COLO668 (cell line): ENCODE results near the gene RAB12.
"Not testable (repeated sequence)": the region's sequence is repeated elsewhere in the genome, so short reads cannot be mapped to it uniquely, and the experiment has no call there.

Source experiments
- DNase-seq: peaks from one replicate; lab custom pipeline; 2025; ENCODE audit not compliant: unreplicated experiment; lab: John Stamatoyannopoulos, UW

RAB12 gene

DNA sequence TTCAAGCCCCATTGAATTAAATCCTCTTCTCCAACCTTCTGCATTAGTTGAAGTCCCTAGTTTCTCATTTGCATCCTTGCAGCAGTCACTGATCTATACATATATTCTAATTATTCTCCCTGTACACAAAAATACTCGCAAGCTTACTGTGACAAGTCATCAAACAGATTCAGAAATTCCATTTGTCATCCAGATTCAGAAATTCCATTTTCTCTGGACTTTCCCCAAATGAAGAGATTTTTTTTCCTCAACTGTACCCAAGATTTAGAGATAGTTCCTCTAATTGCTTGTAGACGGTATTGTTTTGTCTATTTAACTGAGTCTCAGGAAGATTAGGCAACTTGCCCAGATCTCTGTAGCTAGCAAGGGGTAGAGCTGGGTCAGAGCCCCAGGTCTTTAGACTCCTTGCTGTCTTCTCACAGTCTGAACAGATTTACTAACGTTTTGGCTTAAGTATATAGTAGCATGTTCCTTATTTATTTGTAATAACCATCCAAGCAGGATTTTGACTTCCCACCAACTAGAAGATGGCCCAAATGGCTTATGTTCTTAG, 34.2 kb downstream of the RAB12 start:
- DNase-seq, result no peak

DNA sequence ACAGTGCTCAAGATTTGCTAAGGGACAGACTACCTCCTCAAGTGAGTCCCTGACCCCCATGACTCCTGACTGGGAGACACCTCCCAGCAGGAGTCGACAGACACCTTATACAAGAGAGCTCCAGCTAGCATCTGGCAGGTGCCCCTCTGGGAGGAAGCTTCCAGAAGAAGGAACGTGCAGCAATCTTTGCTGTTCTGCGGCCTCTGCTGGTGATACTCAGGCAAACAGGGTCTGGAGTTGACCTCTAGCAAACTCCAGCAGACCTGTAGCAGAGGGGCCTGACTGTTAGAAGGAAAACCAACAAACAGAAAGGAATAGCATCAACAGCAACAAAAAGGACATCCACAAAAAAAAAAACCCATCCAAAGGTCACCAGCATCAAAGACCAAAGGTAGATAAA, 38.1 kb downstream of the RAB12 start:
- not testable (repeated sequence) for DNase-seq

DNA sequence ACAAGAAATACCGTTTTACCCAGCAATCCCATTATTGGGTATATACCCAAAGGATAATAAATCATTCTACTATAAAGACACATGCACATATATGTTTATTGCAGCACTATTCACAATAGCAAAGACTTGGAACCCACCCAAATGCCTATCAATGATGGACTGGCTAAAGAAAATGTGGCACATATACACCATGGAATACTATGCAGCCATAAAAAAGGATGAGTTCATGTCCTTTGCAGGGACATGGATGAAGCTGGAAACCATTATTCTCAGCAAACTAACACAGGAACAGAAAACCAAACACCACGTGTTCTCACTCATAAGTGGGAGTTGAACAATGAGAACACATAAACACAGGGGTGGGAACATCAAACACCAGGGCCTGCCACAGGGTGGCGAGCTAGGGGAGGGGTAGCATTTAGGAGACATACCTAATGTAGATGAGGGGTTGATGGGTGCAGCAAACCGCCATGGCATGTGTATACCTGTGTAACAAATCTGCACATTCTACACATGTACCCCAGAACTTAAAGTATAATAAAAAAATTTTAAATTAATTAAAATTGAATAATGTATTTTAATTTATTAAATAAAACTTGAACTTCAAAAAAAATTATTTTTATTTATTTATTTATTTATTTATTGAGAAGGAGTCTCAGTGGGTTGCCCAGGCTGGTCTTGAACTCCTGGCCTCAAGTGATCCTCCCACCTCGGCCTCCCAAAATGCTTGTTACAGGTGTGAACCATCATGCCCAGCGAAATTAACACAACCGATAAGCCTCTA, 42.4 kb downstream of the RAB12 start:
- not testable (repeated sequence) for DNase-seq

DNA sequence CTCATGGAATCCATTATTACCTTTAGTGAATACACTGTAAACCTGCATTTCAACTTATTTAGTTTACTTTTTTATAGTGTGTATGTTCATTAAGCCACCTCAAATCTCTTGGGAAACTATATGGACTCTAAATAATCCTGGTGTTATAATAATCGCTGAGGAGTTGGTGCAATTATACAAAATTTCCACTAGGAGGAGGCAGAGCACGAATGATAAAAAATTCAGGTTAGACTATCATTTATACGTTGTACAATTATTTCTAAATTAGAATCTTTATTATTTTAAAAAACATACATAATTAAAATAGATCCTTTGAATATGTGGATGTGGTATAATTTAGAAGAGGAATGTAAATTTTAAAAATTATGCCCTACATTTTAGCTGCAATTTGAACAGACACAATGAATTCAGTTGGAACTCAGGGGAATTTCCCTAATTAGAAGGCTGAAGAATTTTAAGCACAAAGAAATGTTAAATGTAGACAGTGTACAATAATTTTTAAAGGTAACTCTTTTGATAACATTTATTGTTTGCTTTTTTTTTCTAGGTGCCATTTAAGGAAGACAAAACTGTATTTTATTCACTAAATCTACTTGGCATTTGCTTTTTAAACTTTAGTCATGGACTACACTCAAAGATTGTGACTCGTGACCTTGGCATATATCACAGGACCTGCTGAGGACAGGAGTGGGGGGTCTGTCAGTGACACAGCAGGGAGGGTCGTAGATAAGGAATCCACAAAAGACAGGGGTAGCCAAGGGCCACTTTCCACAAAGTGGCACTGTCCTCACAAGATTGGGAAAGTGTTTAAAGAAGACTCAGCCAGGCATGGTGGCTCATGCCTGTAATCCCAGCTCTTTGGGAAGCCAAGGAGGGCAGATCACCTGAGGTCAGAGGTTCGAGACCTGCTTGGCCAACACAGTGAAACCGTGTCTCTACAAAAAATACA, 45.5 kb downstream of the RAB12 start:
- DNase-seq, result no peak

DNA sequence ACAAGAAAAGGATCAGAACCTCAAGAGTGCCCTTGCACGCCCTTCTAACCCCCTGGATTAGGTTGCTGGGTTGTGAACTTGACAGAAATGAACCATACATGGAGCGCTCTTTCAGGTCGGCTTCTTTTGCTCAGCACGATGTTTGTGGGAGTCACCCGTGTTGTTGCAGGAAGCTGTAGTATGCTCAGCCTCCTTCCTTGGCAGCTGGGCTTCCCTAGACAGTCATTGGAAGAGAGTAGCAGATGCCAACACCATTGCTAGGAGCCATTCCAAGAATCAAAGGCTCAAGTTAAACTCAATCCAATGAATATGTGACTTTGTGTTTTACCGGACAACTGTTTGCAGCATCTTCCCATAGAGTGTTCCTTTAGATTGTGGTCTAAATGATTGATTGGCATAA, 47.0 kb downstream of the RAB12 start:
- DNase-seq, result no peak

DNA sequence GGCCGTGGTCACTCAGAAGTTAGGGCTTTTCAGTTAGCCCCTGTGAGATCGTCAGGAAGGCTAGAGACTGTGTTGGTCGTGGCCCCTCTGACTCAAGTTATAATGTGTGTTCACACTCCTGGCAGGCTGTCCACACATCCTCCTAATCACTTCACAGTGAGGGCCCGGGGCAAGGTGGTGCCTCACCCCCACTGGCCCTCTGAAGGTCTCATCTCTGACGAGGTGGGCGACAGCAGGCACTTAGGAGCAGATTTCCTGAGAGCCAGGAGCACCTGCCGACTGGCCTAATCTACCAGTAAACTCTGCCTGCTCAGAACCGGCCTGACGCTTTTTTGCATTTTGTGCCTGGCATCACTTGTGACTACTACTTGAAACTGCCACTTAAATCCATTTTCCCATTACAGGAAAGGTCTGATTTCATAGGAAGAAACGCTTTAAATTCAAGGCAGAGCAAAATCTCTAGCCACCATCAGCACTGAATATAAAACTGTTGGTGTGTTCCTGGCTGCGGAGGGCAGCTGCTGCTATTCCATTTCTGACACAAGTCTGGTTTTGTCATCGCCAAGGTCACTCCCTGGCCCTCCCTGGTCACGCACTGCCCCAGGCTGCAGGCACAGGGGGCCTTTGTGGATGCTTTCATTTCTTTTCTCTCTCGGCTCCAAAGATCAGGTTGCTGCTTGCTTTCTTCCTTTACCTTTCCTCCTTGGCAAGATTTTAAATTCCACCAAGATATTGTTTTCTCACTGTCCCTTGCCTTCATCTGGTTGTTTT, 48.0 kb downstream of the RAB12 start:
- DNase-seq, result no peak

DNA sequence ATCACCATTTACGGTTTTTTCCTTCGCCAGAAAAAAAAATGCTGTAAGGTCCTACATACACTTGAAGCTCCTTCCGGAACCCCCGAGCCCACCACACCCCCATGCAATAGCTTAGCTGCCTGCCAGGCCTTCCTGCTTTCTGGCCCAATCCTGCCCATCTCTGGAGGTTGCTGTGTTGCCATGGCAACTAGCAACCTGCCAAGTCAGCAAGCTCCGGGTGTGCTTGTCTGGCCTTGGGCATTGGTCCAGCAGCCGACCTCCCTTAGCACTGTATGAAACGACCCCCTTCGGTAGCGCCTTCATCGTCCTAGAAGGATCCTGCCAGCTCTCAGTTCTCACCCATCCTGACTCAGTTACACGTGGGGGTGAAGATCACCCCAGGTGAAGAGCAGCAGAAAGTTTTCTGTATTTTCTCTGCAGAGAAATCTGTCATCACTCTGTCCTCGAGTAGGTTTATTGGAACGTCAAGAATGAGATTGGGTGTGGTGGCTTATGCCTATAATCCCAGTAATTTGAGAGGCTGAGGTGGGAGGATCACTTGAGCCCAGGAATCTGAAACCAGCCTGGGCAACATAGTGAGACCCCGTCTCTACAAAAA, 48.7 kb downstream of the RAB12 start:
- DNase-seq, result no peak

DNA sequence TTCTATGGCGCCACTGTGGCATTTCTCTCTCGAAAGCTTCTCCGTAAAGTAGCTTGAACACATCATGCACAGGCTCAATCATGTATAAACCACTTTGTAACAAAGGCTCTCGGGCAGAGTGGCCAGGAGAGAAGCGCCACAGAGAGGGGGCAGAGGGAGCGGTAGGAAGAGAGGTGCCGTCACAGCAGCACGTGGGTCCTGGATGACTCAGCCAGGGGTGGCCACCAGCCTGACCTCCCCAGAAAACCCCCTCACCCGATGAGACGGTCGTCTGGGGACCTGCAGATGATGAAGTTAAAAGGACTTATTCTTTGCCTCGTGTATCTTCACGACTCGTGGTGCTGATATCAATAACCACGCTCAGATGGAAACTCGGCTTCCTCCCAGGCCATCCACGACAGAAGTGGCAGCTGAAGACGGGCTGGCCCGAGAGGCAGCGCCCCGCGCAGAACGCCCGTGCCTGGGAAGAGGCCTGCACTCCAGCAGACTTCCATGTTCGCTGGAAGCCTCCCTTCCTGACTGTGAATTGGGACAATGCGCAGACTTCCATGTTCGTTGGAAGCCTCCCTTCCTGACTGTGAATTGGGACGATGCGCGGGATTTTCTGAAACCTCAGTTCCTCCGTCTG, 49.7 kb downstream of the RAB12 start:
- DNase-seq, result no peak

DNA sequence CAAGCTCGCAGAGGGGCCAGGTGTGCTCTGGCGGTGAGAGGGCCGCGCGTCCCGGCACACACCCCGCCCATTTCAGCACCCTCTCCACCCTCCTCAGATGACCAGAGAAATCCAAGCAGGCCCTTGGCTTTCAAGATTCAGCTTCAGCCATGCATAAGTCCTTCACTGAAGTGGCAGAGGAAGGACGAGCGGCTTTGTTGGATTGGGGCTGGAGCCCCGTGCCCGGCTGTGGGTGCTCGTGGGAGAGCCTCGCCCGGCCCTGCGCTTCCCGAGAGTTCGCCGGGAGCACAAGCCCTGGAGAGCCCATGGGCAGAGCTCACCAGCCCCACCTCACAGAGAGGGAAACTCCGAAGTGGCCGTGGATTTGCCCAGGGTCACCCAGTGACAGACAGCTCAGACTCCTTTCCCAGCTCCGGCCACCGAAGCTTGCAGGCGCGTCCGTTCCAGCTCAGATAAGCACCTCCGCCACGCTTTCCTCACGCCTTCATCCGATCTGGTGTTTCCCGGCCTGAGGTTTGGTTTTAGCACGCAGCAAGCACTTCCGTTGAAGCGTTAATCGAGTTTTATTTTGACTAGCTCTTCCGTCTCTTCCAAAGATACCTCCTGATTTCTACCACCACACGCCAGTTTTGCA, 50.5 kb downstream of the RAB12 start:
- DNase-seq, result no peak

DNA sequence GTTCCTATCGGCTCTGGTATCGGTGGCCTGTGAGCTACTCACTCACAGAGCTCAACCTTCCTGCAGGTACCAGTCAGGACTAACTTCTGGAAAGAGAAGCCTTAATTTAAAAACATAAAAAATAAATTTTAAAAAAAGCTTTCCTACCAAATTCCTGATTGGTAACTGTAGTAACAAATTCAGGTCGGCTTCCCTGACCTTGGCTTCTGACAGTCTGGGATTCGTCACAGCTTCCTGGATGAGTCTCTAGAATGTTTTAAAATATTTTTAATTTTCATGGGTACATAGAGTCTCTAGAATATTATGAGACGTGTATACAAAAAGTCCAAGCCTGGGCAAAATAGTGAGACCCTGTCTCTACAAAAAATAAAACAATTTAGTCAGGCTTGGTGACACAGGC, 51.1 kb downstream of the RAB12 start:
- no peak for DNase-seq

DNA sequence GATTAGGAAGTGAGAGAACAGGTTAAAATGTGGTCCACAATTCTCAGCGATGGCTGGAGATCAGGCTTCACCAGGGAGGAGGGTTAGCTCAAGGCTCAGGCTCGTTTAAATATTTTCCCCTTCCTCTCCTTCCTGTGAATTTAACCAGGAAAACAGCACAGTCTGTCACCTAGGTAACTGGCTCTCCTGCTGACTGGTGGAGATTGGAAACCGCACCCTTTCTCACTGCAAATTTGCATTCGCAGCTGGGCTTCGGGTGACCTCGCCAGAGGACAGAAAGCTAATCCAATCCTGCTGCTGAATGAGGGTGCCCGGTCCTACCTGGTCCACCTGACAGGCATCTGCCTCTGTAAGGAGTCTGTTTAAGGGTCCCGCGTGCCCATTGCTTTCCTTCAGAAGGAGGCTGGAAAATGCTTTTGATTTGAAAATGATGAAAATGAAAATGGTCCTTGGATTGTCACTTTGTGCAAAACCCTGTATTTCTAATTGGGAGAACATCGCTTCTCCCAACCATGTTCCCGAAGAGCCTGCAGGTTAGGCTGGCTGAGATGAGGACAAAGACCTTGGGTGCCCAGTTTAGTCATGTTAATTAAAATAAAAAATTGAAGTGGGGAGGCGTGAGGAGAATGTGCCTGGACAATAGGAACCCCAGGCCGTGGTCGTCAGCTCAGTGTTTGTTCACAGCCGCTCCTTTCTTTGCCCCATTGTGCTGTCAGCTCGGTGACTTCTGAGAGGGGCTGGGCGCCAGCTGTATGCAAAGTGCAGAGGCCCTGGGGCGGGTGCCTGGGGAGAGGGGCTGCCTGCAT, 52.7 kb downstream of the RAB12 start:
- DNase-seq, result peak; percentile 97

DNA sequence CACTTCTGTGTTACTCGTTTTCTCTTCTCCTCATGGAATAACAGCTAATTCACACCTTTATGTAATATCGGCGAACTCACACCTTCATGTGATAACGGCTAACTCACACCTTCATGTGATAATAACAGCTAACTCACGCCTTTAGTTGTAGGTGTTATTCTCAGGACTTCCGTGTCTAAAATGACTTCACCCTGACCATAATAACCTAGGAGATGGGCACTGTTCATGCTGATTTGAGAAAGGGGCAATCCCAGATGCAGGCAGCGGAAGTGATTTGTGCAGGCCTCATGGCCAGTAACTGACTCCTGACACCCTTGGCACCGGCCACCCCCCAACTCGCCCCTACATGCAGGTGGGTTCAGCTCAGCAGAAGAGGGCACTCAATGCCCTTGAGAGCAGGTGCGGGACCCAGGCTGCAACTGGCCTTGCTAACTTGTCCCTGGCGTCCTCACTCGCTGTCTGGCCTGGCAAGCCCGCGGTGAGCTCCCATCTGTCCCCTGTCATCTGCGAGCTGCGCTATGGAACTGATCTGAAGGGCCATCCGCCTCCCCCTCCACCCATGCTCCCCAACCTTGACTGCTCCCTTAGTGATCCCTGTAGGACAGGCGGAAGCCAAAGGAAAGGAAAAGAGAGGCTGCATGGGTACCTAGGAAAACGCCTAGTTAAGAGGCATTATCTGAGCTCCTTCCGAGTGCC, 53.5 kb downstream of the RAB12 start:
- DNase-seq, result peak; percentile 88

DNA sequence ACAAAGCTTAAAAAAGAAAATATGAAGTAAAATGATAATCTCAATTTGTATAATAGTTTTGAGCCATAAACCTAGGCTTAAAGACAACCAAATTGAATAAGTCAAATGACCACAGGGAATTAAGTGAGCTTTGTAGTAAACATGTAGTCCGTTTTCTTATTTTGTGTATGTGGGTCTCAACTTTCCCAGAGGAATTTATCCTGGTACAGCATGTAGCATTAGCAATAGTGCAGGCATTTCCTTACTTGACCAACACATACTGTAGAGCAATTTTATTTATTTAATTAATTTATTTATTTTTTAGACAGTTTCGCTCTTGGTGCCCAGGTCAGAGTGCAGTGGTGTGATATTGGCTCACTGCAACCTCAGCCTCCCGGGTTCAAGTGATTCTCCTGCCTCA, 58.6 kb downstream of the RAB12 start:
- DNase-seq, result no peak

DNA sequence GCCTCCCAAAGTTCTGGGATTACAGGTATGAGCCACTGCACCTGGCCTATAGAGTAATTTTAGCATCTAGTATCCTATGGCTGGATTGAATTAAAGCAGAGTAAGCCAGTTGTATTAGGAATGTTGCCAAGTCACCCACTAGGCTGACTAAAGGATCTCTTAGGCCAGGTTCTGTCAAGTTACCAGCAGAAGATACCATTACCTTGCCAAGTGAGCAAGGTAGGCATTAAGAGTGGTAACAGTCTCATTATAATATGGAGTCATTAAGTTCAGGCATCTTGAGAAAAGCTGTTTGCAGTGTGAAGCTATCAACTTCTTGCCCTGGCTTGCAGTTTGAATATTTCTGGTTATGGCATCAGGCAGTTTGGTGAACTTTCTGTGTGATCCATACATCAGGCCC, 59.1 kb downstream of the RAB12 start:
- DNase-seq, result no peak

DNA sequence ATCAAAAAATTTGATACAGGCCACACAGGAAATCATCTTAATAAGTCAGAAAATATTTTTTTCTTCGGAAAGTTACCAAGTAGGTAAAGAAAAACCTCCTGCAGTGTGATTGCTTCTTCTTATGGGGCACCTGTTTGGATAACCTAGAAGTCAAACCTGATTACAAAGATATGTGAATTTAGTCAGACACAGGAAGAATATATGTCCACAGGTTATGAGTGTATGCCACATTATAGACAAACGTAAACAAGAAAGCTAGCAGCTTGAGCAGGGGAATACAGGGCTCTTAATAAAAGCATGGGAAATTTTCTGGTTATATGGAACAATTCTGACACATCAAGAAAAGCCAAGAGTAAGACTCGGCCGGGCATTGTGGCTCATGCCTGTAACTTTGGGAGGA, 60.3 kb downstream of the RAB12 start:
- no peak for DNase-seq

DNA sequence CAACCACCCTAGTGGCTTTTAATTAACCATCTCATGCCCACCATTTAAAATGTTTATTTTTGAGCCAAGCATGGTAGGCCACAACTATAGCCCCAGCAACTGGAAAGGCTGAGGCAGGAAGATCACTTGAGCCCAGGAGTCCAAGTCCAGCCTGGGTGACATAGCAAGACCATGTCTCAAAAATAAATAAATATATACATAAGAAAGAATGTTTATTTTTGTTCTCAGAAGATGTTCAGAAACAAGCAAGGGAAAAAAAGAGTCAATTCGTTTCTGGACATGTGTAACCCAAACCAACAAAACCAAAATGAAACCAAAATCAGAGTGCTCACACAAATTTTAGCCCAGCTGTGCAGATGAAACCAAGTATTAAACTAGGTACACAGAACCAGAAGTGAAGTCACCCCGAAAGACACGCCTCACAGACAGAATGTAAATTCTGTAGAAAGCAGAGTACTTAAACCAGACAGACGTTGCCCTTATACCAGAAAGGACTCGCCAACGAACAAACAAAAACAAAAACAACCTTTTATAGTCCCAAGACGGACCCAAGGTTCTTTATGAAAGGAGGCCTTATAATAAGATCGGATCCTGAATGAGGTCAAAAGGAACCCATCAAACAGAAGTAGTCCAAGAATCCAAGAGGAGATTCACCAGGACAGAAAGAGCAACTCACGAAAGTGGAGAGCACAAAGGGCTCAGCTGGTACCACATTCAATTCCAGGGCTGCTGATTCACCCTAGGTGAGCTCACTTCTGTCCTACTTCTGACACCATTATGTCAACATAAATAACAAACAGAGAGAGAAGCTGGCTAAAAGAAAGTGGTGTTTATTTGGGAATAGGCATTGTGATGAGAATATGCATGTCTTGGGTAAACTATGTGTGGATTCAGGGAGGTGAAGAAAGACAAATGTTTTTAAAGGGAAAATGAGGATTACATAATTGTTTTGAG, 64.3 kb downstream of the RAB12 start:
- DNase-seq, result no peak

DNA sequence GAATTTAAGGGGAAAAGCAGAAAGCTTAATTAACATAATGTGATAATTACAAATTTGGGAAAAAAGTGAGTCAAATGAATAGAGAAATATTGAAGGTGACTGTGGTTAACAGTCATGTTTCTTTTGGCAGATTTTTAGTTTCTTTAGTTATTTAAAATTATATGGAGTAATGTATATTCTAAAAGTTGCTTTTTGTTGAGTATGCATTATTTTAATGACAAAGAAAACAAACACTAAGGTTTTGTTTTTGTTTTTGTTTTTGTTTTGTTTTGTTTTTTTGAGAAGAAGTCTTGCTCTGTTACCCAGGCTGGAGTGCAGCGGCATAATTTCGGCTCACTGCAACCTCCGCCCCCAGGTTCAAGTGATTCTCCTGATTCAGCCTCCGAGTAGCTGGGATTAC, 65.8 kb downstream of the RAB12 start:
- no peak for DNase-seq
